MM.1S (cell line): ENCODE data around the gene SLC13A5.

ENCODE experiments used
- CTCF ChIP-seq: fragments of 300-600 bp; sonication (generic); IDR thresholded peaks from 2 replicates; pipeline ENCODE4 v1.5.1; 2016; ENCODE audit warnings: antibody characterized with exemption, low read length, mixed read lengths
- EZH2 ChIP-seq: fragments of 300-600 bp; sonication (generic); optimal IDR thresholded peaks from 2 replicates; pipeline ENCODE3; 2017; ENCODE audit warnings: low read depth, mild to moderate bottlenecking, antibody characterized with exemption, low read length, mixed read lengths
- EZH2phosphoT487 ChIP-seq: fragments of 300-600 bp; sonication (generic); IDR thresholded peaks from 2 replicates; pipeline ENCODE4 v1.6.1; 2018; ENCODE audit warnings: antibody characterized with exemption, low read length

DNA sequence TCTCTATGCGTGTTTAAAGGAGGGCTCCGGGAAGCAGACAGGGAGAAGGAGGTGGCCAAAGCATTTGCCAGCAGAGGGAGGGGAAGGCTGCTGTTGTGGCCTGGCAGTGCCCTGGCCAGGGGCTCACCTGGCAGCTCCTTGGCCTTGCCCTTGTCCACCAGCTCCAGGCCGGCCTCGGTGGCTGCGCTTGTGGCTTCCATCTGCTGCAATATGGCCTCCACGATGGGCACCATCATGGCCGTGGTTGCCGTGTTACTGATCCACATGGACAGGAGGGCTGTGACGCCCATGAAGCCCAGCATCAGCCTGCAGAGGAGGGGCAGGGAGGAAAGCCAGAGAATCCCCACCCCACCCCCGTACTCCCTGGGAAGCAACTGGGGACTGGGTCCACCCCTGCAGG lies 9.4 kb downstream of the SLC13A5 start:
- TF ChIP-seq CTCF (no peak), EZH2 (no peak), EZH2phosphoT487 (no peak)
